Measurements from ENCODE around the gene TMPRSS11A.

GRCh38 chr4:67894659-67895058, 68.6 kb downstream of the TMPRSS11A start:
- TF ChIP-seq POLR2A (IDR thresholded peaks at IDR 0.05; ENCODE audit: low read length) (no peak), BCL3 (IDR thresholded peaks at IDR 0.05) (no peak), EP300 (IDR thresholded peaks at IDR 0.05) (no peak), HDAC2 (IDR thresholded peaks at IDR 0.05) (no peak), MYC (IDR thresholded peaks at IDR 0.05; ENCODE audit: borderline replicate concordance, low read length) (no peak), MAX (IDR thresholded peaks at IDR 0.05) (no peak), BHLHE40 (IDR thresholded peaks at IDR 0.05; ENCODE audit: low read depth, low read length) (no peak), KDM1A (IDR thresholded peaks at IDR 0.05; ENCODE audit: low read depth) (no peak), GATA3 (IDR thresholded peaks at IDR 0.05; ENCODE audit: borderline replicate concordance) (no peak)
- TF ChIP-seq, protein P1, sequence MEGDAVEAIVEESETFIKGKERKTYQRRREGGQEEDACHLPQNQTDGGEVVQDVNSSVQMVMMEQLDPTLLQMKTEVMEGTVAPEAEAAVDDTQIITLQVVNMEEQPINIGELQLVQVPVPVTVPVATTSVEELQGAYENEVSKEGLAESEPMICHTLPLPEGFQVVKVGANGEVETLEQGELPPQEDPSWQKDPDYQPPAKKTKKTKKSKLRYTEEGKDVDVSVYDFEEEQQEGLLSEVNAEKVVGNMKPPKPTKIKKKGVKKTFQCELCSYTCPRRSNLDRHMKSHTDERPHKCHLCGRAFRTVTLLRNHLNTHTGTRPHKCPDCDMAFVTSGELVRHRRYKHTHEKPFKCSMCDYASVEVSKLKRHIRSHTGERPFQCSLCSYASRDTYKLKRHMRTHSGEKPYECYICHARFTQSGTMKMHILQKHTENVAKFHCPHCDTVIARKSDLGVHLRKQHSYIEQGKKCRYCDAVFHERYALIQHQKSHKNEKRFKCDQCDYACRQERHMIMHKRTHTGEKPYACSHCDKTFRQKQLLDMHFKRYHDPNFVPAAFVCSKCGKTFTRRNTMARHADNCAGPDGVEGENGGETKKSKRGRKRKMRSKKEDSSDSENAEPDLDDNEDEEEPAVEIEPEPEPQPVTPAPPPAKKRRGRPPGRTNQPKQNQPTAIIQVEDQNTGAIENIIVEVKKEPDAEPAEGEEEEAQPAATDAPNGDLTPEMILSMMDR (IDR thresholded peaks at IDR 0.05), result no peak
- TF ChIP-seq, protein P2, sequence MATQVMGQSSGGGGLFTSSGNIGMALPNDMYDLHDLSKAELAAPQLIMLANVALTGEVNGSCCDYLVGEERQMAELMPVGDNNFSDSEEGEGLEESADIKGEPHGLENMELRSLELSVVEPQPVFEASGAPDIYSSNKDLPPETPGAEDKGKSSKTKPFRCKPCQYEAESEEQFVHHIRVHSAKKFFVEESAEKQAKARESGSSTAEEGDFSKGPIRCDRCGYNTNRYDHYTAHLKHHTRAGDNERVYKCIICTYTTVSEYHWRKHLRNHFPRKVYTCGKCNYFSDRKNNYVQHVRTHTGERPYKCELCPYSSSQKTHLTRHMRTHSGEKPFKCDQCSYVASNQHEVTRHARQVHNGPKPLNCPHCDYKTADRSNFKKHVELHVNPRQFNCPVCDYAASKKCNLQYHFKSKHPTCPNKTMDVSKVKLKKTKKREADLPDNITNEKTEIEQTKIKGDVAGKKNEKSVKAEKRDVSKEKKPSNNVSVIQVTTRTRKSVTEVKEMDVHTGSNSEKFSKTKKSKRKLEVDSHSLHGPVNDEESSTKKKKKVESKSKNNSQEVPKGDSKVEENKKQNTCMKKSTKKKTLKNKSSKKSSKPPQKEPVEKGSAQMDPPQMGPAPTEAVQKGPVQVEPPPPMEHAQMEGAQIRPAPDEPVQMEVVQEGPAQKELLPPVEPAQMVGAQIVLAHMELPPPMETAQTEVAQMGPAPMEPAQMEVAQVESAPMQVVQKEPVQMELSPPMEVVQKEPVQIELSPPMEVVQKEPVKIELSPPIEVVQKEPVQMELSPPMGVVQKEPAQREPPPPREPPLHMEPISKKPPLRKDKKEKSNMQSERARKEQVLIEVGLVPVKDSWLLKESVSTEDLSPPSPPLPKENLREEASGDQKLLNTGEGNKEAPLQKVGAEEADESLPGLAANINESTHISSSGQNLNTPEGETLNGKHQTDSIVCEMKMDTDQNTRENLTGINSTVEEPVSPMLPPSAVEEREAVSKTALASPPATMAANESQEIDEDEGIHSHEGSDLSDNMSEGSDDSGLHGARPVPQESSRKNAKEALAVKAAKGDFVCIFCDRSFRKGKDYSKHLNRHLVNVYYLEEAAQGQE (IDR thresholded peaks at IDR 0.05), result no peak

All from A549 (cell line).